GM12878 (cell line): Measurements from ENCODE around the gene INCA1. TPM values are rescaled to one million over a fixed set of nuclear protein-coding genes. Genes with fewer than 3 reads are reported as not detected.

Experiments
- ATAC-seq: fragments of 200-7000 bp; cut with Tn5 transposase; 3 replicates; pipeline ENCODE4 v1.9.1; 2020; ENCODE audit warnings: mild to moderate bottlenecking, moderate library complexity
- BruUV-seq: library from RNA; stranded (reverse); fragments of 400-500 nt; replicated peaks from 2 replicates; lab custom pipeline; 2021; lab: Mats Ljungman, UMichigan
- CTCF ChIA-PET: fragments of 300-600 bp; sonication (Branson Sonifier 250); formaldehyde crosslinking; extraction: SDS; loops from one replicate; lab custom pipeline; 2021; ENCODE audit warnings: inconsistent platforms; lab: Yijun Ruan, JAX
- POLR2A ChIA-PET: fragments of 350-600 bp; formaldehyde crosslinking; extraction: SDS; loops from one replicate; lab custom pipeline; 2021; ENCODE audit warnings: inconsistent platforms; lab: Charles Lee
- RAD21 ChIA-PET: fragments of 300-600 bp; sonication (Branson Sonifier 250); formaldehyde crosslinking; loops from one replicate; lab custom pipeline; 2023; ENCODE audit warnings: antibody characterized with exemption; ENCODE audit not compliant: unreplicated experiment; lab: Charles Lee
- SMC1A ChIA-PET: fragments of 300-600 bp; sonication (Branson Sonifier 250); formaldehyde crosslinking; loops from one replicate; lab custom pipeline; 2023; ENCODE audit not compliant: unreplicated experiment, uncharacterized antibody; lab: Charles Lee
- DNase-seq: peaks from one replicate; pipeline ENCODE4 v3.0.0-alpha.2; 2011; ENCODE audit warnings: low read depth, low spot score
- FAIRE-seq: peaks from 3 replicates; lab custom pipeline; 2011; peaks lifted over from hg19 to GRCh38; lab: Jason Lieb, UNC
- H2AFZ ChIP-seq: 2 replicates; pipeline ENCODE4 v1.6.0; 2011; ENCODE audit warnings: low read depth, low read length, control low read depth; ENCODE audit not compliant: control insufficient read depth
- H3K27ac ChIP-seq: 2 replicates; pipeline ENCODE4 v1.5.1; 2011; ENCODE audit warnings: control low read depth; ENCODE audit not compliant: control insufficient read depth, insufficient read depth
- H3K27me3 ChIP-seq, 2 experiments: replicated peaks in 1 of 2; 2 replicates each; pipeline versions ENCODE4 v1.6.0 to v1.6.1; 2011; ENCODE audit warnings: low read length in 1 of 2; ENCODE audit not compliant: control insufficient read depth in 2 of 2, insufficient read depth in 2 of 2
- H3K36me3 ChIP-seq, 2 experiments: 2 replicates each; pipeline ENCODE4 v1.5.1; 2011; ENCODE audit warnings: low read length in 1 of 2; ENCODE audit not compliant: control insufficient read depth in 2 of 2, insufficient read depth in 2 of 2
- H3K4me1 ChIP-seq: 2 replicates; pipeline ENCODE4 v1.6.1; 2011; ENCODE audit warnings: mild to moderate bottlenecking, low read length, moderate library complexity, mixed read lengths; ENCODE audit not compliant: control insufficient read depth, insufficient read depth
- H3K4me2 ChIP-seq: 2 replicates; pipeline ENCODE4 v1.6.0; 2011; ENCODE audit warnings: control low read depth; ENCODE audit not compliant: control insufficient read depth, insufficient read depth
- H3K4me3 ChIP-seq: fragments of 200-600 bp; sonication (generic); 2 replicates; pipeline ENCODE4 v1.5.1; 2016
- H3K79me2 ChIP-seq: 2 replicates; pipeline ENCODE4 v1.6.0; 2011; ENCODE audit warnings: low read length; ENCODE audit not compliant: control insufficient read depth, insufficient read depth
- H3K9ac ChIP-seq: 2 replicates; pipeline ENCODE4 v1.8.0; 2011; ENCODE audit warnings: low read length, control low read depth, mixed read lengths; ENCODE audit not compliant: control insufficient read depth, insufficient read depth
- H3K9me3 ChIP-seq: replicated peaks from 3 replicates; pipeline ENCODE4 v1.5.1; 2011; ENCODE audit warnings: mild to moderate bottlenecking, low read length; ENCODE audit not compliant: control insufficient read depth, insufficient read depth
- H4K20me1 ChIP-seq: 2 replicates; pipeline ENCODE4 v1.6.0; 2011; ENCODE audit not compliant: control insufficient read depth, insufficient read depth
- HCFC1 ChIP-seq: fragments of 150-350 bp; IDR thresholded peaks from 2 replicates; pipeline ENCODE4 v1.6.1; 2014; ENCODE audit warnings: low read length
- RAD21 ChIP-seq: IDR thresholded peaks from 2 replicates; pipeline ENCODE4 v1.6.1; 2011; ENCODE audit warnings: mild to moderate bottlenecking, low read depth, low read length, moderate library complexity; ENCODE audit not compliant: insufficient read depth
- SMC3 ChIP-seq: IDR thresholded peaks from 2 replicates; pipeline ENCODE4 v1.6.1; 2011; ENCODE audit warnings: low read length, improper control_type of control experiment, borderline replicate concordance
- WGBS: methylation state at CpG from one replicate; pipeline ENCODE4 v1.1.6; 2016; ENCODE audit warnings: low lambda C conversion rate; ENCODE audit not compliant: insufficient replicate concordance, insufficient coverage; ENCODE audit errors: missing lambda C conversion rate; 5-methylcytosine and 5-hydroxymethylcytosine counted together
- in situ Hi-C: fragments of 300-500 bp; cut with MboI; formaldehyde crosslinking; loops from 9 replicates; pipeline ENCODE4 v1.14.3; 2018; ENCODE audit warnings: mixed read lengths
- intact Hi-C: fragments of 100-400 bp; cut with micrococcal nuclease; formaldehyde crosslinking; loops from one replicate; pipeline ENCODE4 v1.14.2; 2022; ENCODE audit not compliant: unreplicated experiment
- polyA plus RNA-seq, 11 experiments: library from polyadenylated mRNA; depleted of rRNA in 4 of 11; unstranded in 6 of 11; stranded (reverse) in 5 of 11; fragments of >200 nt; fragmentation: Nextera tagmentation in 4 of 11; fragmentation: Illumina TruSeq in 1 of 11; extraction: Ambion mirVana in 4 of 11; extraction: Trizol in 1 of 11; gene quantifications; 1 replicate in 1 of 11; 2 replicates in 10 of 11; pipeline versions ENCODE4 v1.2.1 to v1.2.3, GENCODE V29; 2011 to 2016; ENCODE audit warnings: inconsistent platforms in 2 of 11, missing spikeins in 2 of 11, low read depth in 1 of 11
- total RNA-seq, 4 experiments: library from RNA; depleted of rRNA in 3 of 4; stranded (reverse); fragments of >200 nt in 3 of 4; fragmentation: Illumina TruSeq in 1 of 4; extraction: Trizol in 1 of 4; gene quantifications; 2 replicates each; pipeline versions ENCODE4 v1.2.1 to v1.2.3, GENCODE V29; 2013 to 2021
- TF ChIP-seq, protein P1 (sequence below): fragments of 450-650 bp; formaldehyde crosslinking; IDR thresholded peaks from 2 replicates; pipeline ENCODE4 v1.5.0; 2022; ENCODE audit warnings: mild to moderate bottlenecking, missing genetic modification characterization
- TF ChIP-seq, protein P2 (sequence below): IDR thresholded peaks from 2 replicates; pipeline ENCODE4 v1.6.1; 2012; ENCODE audit warnings: mild to moderate bottlenecking, low read depth, low read length
- TF ChIP-seq, protein P3 (sequence below), 3 experiments: IDR thresholded peaks in 2 of 3; conservative IDR thresholded peaks in 1 of 3; 2 replicates each; pipeline ENCODE4 v1.5.1; 2011; ENCODE audit warnings: low read depth in 3 of 3, low read length in 3 of 3, mild to moderate bottlenecking in 3 of 3, control low read depth in 2 of 3, moderate library complexity in 2 of 3, inconsistent platforms in 1 of 3, mixed read lengths in 1 of 3; ENCODE audit not compliant: control insufficient read depth in 2 of 3, insufficient read depth in 1 of 3; ENCODE audit errors: extremely low read depth in 1 of 3

INCA1 gene
- total and polyA plus RNA-seq, 10 of the 15 experiments (the other 5 are each of a cell fraction or from before 2014, with no cell fraction given) = 0.19 to 1.8 (median 0.45) TPM

DNA sequence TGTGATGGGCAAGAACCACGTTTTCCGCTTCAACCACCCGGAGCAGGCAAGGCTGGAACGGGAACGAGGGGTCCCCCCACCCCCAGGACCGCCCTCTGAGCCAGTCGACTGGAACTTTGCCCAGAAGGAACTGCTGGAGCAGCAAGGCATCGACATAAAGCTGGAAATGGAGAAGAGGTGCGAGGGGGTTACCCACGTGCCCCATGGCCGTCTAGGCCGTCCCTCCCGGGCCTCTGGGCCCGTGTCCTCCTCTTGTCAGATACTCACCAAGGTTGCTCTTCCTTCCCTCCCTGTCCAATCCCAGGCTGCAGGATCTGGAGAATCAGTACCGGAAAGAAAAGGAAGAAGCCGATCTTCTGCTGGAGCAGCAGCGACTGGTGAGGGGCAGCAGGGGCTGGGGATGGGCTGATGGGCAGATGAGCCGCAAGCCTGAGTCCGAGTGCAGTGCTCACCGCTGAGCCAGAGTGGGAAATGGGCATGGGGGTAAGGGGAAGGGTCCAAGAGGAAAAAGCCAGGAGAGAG lies 23.2 kb upstream of the INCA1 start (continued):
- TF ChIP-seq, protein P1, sequence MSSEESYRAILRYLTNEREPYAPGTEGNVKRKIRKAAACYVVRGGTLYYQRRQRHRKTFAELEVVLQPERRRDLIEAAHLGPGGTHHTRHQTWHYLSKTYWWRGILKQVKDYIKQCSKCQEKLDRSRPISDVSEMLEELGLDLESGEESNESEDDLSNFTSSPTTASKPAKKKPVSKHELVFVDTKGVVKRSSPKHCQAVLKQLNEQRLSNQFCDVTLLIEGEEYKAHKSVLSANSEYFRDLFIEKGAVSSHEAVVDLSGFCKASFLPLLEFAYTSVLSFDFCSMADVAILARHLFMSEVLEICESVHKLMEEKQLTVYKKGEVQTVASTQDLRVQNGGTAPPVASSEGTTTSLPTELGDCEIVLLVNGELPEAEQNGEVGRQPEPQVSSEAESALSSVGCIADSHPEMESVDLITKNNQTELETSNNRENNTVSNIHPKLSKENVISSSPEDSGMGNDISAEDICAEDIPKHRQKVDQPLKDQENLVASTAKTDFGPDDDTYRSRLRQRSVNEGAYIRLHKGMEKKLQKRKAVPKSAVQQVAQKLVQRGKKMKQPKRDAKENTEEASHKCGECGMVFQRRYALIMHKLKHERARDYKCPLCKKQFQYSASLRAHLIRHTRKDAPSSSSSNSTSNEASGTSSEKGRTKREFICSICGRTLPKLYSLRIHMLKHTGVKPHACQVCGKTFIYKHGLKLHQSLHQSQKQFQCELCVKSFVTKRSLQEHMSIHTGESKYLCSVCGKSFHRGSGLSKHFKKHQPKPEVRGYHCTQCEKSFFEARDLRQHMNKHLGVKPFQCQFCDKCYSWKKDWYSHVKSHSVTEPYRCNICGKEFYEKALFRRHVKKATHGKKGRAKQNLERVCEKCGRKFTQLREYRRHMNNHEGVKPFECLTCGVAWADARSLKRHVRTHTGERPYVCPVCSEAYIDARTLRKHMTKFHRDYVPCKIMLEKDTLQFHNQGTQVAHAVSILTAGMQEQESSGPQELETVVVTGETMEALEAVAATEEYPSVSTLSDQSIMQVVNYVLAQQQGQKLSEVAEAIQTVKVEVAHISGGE (CRISPR knock-in tag) = no peak
- TF ChIP-seq, protein P2, sequence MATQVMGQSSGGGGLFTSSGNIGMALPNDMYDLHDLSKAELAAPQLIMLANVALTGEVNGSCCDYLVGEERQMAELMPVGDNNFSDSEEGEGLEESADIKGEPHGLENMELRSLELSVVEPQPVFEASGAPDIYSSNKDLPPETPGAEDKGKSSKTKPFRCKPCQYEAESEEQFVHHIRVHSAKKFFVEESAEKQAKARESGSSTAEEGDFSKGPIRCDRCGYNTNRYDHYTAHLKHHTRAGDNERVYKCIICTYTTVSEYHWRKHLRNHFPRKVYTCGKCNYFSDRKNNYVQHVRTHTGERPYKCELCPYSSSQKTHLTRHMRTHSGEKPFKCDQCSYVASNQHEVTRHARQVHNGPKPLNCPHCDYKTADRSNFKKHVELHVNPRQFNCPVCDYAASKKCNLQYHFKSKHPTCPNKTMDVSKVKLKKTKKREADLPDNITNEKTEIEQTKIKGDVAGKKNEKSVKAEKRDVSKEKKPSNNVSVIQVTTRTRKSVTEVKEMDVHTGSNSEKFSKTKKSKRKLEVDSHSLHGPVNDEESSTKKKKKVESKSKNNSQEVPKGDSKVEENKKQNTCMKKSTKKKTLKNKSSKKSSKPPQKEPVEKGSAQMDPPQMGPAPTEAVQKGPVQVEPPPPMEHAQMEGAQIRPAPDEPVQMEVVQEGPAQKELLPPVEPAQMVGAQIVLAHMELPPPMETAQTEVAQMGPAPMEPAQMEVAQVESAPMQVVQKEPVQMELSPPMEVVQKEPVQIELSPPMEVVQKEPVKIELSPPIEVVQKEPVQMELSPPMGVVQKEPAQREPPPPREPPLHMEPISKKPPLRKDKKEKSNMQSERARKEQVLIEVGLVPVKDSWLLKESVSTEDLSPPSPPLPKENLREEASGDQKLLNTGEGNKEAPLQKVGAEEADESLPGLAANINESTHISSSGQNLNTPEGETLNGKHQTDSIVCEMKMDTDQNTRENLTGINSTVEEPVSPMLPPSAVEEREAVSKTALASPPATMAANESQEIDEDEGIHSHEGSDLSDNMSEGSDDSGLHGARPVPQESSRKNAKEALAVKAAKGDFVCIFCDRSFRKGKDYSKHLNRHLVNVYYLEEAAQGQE = no peak

DNA sequence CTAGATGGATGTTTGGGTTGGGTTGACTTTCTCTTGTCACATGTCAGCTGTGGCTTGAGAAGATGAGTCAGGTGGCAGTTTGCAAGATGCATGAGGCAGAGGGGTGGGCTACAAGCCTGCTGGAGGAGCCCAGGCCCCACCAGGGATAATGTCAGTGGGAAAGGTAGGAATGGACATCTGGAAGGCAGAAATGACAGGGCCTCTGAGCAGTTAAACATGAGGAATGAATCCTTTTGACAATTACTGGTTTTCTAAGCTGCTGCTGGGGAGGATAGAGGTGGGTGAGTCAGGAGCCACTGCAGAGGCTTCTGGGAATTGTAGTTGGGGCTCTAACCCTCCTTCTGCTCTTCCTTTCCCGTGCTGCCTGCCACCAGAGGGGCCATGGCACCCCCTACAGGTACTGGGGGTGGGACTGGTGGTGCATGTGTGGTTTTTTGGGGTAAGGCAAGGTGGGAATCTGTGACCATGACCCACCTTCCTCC lies 22.2 kb upstream of the INCA1 start:
- SMC1A ChIA-PET = interaction anchor here (1.4 kb wide), 1 partner anchor 43 kb away, joined by 3 read pairs; no protein-coding TSS in a partner anchor
- H3K27me3 ChIP-seq = no peaks in the 10 kb centered on the region
- no TSS peak for BruUV-seq
- no peak overlapping the region for H3K4me2 ChIP-seq
- RAD21 ChIA-PET = interaction anchor here (0.6 kb wide), 1 partner anchor 8 kb away, joined by 3 read pairs; no protein-coding TSS in a partner anchor
- no peaks in the 10 kb centered on the region for H3K79me2 ChIP-seq
- peaks cover 9 to 24% of the 10 kb centered on the region in 2 experiments for H3K36me3 ChIP-seq
- H3K9me3 ChIP-seq = no peaks in the 10 kb centered on the region
- ATAC-seq (peak; percentile 24; the same call in 1 of the 3 replicates), FAIRE-seq (no peak), DNase-seq (no peak)
- no peaks in the 10 kb centered on the region for H4K20me1 ChIP-seq
- POLR2A ChIA-PET = no interaction called here
- H3K9ac ChIP-seq = no peak overlapping the region
- no peak overlapping the region for H3K4me3 ChIP-seq
- no peak overlapping the region for H3K27ac ChIP-seq
- peaks cover 12% of the 10 kb centered on the region for H3K4me1 ChIP-seq
- in situ Hi-C loops (no loop called here), intact Hi-C loops (no loop called here)
- no peak overlapping the region for H2AFZ ChIP-seq
- CTCF ChIA-PET = interaction anchor here (1.0 kb wide), 1 partner anchor 33 kb away, joined by 3 read pairs; no protein-coding TSS in a partner anchor
- 92% methylated on average over 1 of the region's 1 CpG for WGBS
- peak; percentile 48; the same call in 1 of the 2 replicates for TF ChIP-seq HCFC1
- TF ChIP-seq, protein P3, sequence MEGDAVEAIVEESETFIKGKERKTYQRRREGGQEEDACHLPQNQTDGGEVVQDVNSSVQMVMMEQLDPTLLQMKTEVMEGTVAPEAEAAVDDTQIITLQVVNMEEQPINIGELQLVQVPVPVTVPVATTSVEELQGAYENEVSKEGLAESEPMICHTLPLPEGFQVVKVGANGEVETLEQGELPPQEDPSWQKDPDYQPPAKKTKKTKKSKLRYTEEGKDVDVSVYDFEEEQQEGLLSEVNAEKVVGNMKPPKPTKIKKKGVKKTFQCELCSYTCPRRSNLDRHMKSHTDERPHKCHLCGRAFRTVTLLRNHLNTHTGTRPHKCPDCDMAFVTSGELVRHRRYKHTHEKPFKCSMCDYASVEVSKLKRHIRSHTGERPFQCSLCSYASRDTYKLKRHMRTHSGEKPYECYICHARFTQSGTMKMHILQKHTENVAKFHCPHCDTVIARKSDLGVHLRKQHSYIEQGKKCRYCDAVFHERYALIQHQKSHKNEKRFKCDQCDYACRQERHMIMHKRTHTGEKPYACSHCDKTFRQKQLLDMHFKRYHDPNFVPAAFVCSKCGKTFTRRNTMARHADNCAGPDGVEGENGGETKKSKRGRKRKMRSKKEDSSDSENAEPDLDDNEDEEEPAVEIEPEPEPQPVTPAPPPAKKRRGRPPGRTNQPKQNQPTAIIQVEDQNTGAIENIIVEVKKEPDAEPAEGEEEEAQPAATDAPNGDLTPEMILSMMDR (IDR thresholded peaks at IDR 0.05 in 2 of 3, conservative IDR thresholded peaks at IDR 0.05 in 1 of 3; ENCODE audit: control insufficient read depth in 2 of 3, extremely low read depth in 1 of 3, insufficient read depth in 1 of 3, low read depth in 3 of 3, low read length in 3 of 3) = peak; percentile 25 to 40 (median 31); a peak in 4 of 6 replicates
- TF ChIP-seq, protein P2 = no peak
- peak; percentile 21; the same call in 1 of the 2 replicates for TF ChIP-seq SMC3
- peak; percentile 51 for TF ChIP-seq RAD21
